H9 (cell line): ENCODE data around the gene EVI2A. TPM values are rescaled to one million over a fixed set of nuclear protein-coding genes. Genes with fewer than 3 reads are reported as not detected.

ENCODE experiments used
- DNase-seq: peaks from one replicate; pipeline ENCODE4 v3.0.0-alpha.2; 2017
- H2AFZ ChIP-seq: one replicate; pipeline ENCODE4 v1.6.1; 2013; ENCODE audit warnings: mild to moderate bottlenecking, low read length, control low read depth, moderate library complexity
- H2AK5ac ChIP-seq: 2 replicates; pipeline ENCODE4 v1.6.1; 2013; ENCODE audit warnings: low read length, control low read depth, mixed read lengths; ENCODE audit not compliant: insufficient read length
- H2BK120ac ChIP-seq: one replicate; pipeline ENCODE4 v1.6.1; 2013; ENCODE audit warnings: low read depth, mild to moderate bottlenecking, low read length, control low read depth, inconsistent platforms; ENCODE audit not compliant: poor library complexity, severe bottlenecking
- H2BK12ac ChIP-seq: 2 replicates; pipeline ENCODE4 v1.6.1; 2013; ENCODE audit warnings: low read length, control low read depth, mixed read lengths, low read depth; ENCODE audit not compliant: insufficient read length
- H2BK15ac ChIP-seq: 2 replicates; pipeline ENCODE4 v1.6.1; 2013; ENCODE audit warnings: low read depth, low read length, control low read depth
- H2BK20ac ChIP-seq: one replicate; pipeline ENCODE4 v1.6.1; 2013; ENCODE audit warnings: low read depth, mild to moderate bottlenecking, low read length, control low read depth, inconsistent platforms; ENCODE audit not compliant: poor library complexity, severe bottlenecking
- H2BK5ac ChIP-seq: 2 replicates; pipeline ENCODE4 v1.6.1; 2013; ENCODE audit warnings: low read length, control low read depth, mixed read lengths; ENCODE audit not compliant: insufficient read length
- H3K14ac ChIP-seq: 2 replicates; pipeline ENCODE4 v1.6.1; 2013; ENCODE audit warnings: low read length, control low read depth; ENCODE audit not compliant: insufficient read depth
- H3K18ac ChIP-seq: 2 replicates; pipeline ENCODE4 v1.6.1; 2013; ENCODE audit warnings: low read depth, mild to moderate bottlenecking, mixed read lengths, low read length, control low read depth; ENCODE audit not compliant: insufficient read length
- H3K23ac ChIP-seq: 2 replicates; pipeline ENCODE4 v1.6.1; 2013; ENCODE audit warnings: low read length, control low read depth, mixed read lengths, low read depth; ENCODE audit not compliant: insufficient read length
- H3K23me2 ChIP-seq: 2 replicates; pipeline ENCODE4 v1.6.1; 2013; ENCODE audit warnings: low read depth, mild to moderate bottlenecking, mixed read lengths, low read length, control low read depth; ENCODE audit not compliant: insufficient read length, poor library complexity, severe bottlenecking
- H3K27ac ChIP-seq: 2 replicates; pipeline ENCODE4 v1.5.1; 2013; ENCODE audit warnings: low read length, control low read depth, mixed read lengths, low read depth; ENCODE audit not compliant: insufficient read length
- H3K27me3 ChIP-seq: 2 replicates; pipeline ENCODE4 v1.6.1; 2013; ENCODE audit warnings: low read length, control low read depth, inconsistent platforms; ENCODE audit not compliant: insufficient read depth
- H3K4ac ChIP-seq: 2 replicates; pipeline ENCODE4 v1.6.1; 2013; ENCODE audit warnings: low read depth, mild to moderate bottlenecking, control low read depth, inconsistent platforms, low read length, moderate library complexity
- H3K4me1 ChIP-seq: 2 replicates; pipeline ENCODE4 v1.6.1; 2013; ENCODE audit warnings: low read length, control low read depth, inconsistent platforms; ENCODE audit not compliant: insufficient read depth
- H3K4me2 ChIP-seq: 2 replicates; pipeline ENCODE4 v1.6.1; 2013; ENCODE audit warnings: low read length, control low read depth, mixed read lengths; ENCODE audit not compliant: insufficient read length, insufficient read depth
- H3K56ac ChIP-seq: 2 replicates; pipeline ENCODE4 v1.6.1; 2013; ENCODE audit warnings: low read depth, mild to moderate bottlenecking, mixed read lengths, low read length, control low read depth; ENCODE audit not compliant: insufficient read length
- H3K79me1 ChIP-seq: 2 replicates; pipeline ENCODE4 v1.6.1; 2013; ENCODE audit warnings: low read depth, mild to moderate bottlenecking, moderate library complexity, low read length, control low read depth, inconsistent platforms; ENCODE audit not compliant: insufficient read depth, poor library complexity, severe bottlenecking
- H3K79me2 ChIP-seq: 2 replicates; pipeline ENCODE4 v1.6.1; 2013; ENCODE audit warnings: low read length, control low read depth, inconsistent platforms; ENCODE audit not compliant: insufficient read depth
- H3K9ac ChIP-seq: 2 replicates; pipeline ENCODE4 v1.6.1; 2013; ENCODE audit warnings: low read length, control low read depth, mixed read lengths; ENCODE audit not compliant: insufficient read length; ENCODE audit errors: extremely low read depth
- H3K9me3 ChIP-seq: one replicate; pipeline ENCODE4 v1.6.1; 2013; ENCODE audit warnings: low read depth, low read length, inconsistent platforms; ENCODE audit not compliant: control insufficient read depth
- H3T11ph ChIP-seq: one replicate; pipeline ENCODE4 v1.6.1; 2013; ENCODE audit warnings: mild to moderate bottlenecking, low read length, control low read depth, inconsistent platforms
- H4K20me1 ChIP-seq: one replicate; pipeline ENCODE4 v1.6.1; 2013; ENCODE audit not compliant: control insufficient read depth, insufficient read length, insufficient read depth
- H4K5ac ChIP-seq: 2 replicates; pipeline ENCODE4 v1.6.1; 2013; ENCODE audit warnings: low read depth, mild to moderate bottlenecking, mixed read lengths, low read length, control low read depth; ENCODE audit not compliant: insufficient read length
- H4K8ac ChIP-seq: replicated peaks from 2 replicates; pipeline ENCODE4 v1.6.1; 2013; ENCODE audit warnings: low read length, control low read depth, mixed read lengths, low read depth; ENCODE audit not compliant: insufficient read length
- H4K91ac ChIP-seq: 2 replicates; pipeline ENCODE4 v1.6.1; 2013; ENCODE audit warnings: low read depth, mild to moderate bottlenecking, moderate library complexity, mixed read lengths, low read length, control low read depth; ENCODE audit not compliant: insufficient read length
- H3K27ac Mint-ChIP-seq, 3 experiments: 2 replicates in 2 of 3; 3 replicates in 1 of 3; pipeline ENCODE4 v1.8.0; 2020 to 2021; ENCODE audit warnings: mixed read lengths in 3 of 3, mild to moderate bottlenecking in 1 of 3, moderate library complexity in 1 of 3
- H3K27me3 Mint-ChIP-seq: 2 replicates; pipeline ENCODE4 v1.8.0; 2021; ENCODE audit warnings: low read depth, mild to moderate bottlenecking, moderate library complexity, mixed read lengths
- H3K36me3 Mint-ChIP-seq, 3 experiments: 2 replicates in 2 of 3; 3 replicates in 1 of 3; pipeline ENCODE4 v1.8.0; 2020 to 2021; ENCODE audit warnings: low read depth in 3 of 3, mixed read lengths in 3 of 3; ENCODE audit not compliant: insufficient read depth in 1 of 3
- H3K4me1 Mint-ChIP-seq, 2 experiments: 2 replicates each; pipeline ENCODE4 v1.8.0; 2020; ENCODE audit warnings: mixed read lengths in 2 of 2
- H3K4me3 Mint-ChIP-seq, 2 experiments: 2 replicates in 1 of 2; 3 replicates in 1 of 2; pipeline ENCODE4 v1.8.0; 2020 to 2021; ENCODE audit warnings: mild to moderate bottlenecking in 2 of 2, mixed read lengths in 2 of 2, moderate library complexity in 1 of 2
- H3K9me3 Mint-ChIP-seq, 2 experiments: 2 replicates in 1 of 2; 3 replicates in 1 of 2; pipeline ENCODE4 v1.8.0; 2020; ENCODE audit warnings: mild to moderate bottlenecking in 2 of 2, mixed read lengths in 2 of 2, moderate library complexity in 1 of 2
- CTCF ChIP-seq: fragments of 200-600 bp; sonication (generic); conservative IDR thresholded peaks from 3 replicates; pipeline ENCODE4 v1.8.0; 2021; ENCODE audit warnings: antibody characterized with exemption, mild to moderate bottlenecking
- WGBS: extraction: QIAGEN DNeasy Blood & Tissue Kit; methylation state at CpG from one replicate; pipeline ENCODE4 v1.1.7; 2013; ENCODE audit warnings: missing lambda C conversion rate, low lambda C conversion rate, mixed read lengths; ENCODE audit not compliant: insufficient read length; ENCODE audit errors: extremely low coverage; 5-methylcytosine and 5-hydroxymethylcytosine counted together
- total RNA-seq: library from RNA; stranded (reverse); gene quantifications from 2 replicates; pipeline ENCODE4 v1.2.1, GENCODE V29; 2021

Gene EVI2A
- total RNA-seq, 1 experiment from 2014 or later = not detected

- Histone ChIP-seq H3K79me1 (no peaks in the 10 kb centered on the region), H3K23ac (no peak overlapping the region), H3K79me2 (no peaks in the 10 kb centered on the region), H3K56ac (no peak overlapping the region), H2BK20ac (no peak overlapping the region), H3T11ph (no peak overlapping the region), H2AK5ac (no peak overlapping the region), H4K5ac (no peak overlapping the region), H3K14ac (no peak overlapping the region), H3K4ac (no peak overlapping the region), H3K27me3 (no peaks in the 10 kb centered on the region), H3K18ac (no peak overlapping the region), H2BK12ac (no peak overlapping the region), H3K4me2 (no peak overlapping the region), H3K9me3 (no peaks in the 10 kb centered on the region), H3K4me1 (no peaks in the 10 kb centered on the region), H3K23me2 (no peaks in the 10 kb centered on the region), H4K8ac (no peak overlapping the region), H4K91ac (no peak overlapping the region), H3K9ac (no peak overlapping the region), H2BK120ac (no peak overlapping the region), H3K27ac (no peak overlapping the region), H2BK15ac (no peak overlapping the region), H2BK5ac (no peak overlapping the region), H4K20me1 (no peaks in the 10 kb centered on the region), H2AFZ (no peak overlapping the region)
- peaks cover 2 to 43% (median 18%) of the 10 kb centered on the region in 3 experiments; a peak in 6 of 7 replicates for H3K36me3 Mint-ChIP-seq
- DNase-seq = no peak
- no peak overlapping the region for H3K4me3 Mint-ChIP-seq
- H3K27me3 Mint-ChIP-seq = no peaks in the 10 kb centered on the region
- no peak overlapping the region for H3K27ac Mint-ChIP-seq
- TF ChIP-seq CTCF = no peak
- no peaks in the 10 kb centered on the region; a peak in 1 of 5 replicates for H3K9me3 Mint-ChIP-seq
- WGBS = no CpG with 5 or more reads among the region's 3 CpGs
- no peaks in the 10 kb centered on the region for H3K4me1 Mint-ChIP-seq
Measured at GRCh38 chr17:31357839-31358394, 36.5 kb upstream of the EVI2A start.
